Neuron (in vitro differentiated cells): Measurements from ENCODE around the gene GPATCH2.
"Not testable (repeated sequence)": the region's sequence is repeated elsewhere in the genome, so short reads cannot be mapped to it uniquely, and the experiment has no call there.

Experiments used
- H2AFZ ChIP-seq: one replicate; pipeline ENCODE4 v1.6.1; 2013; ENCODE audit warnings: low read depth, mild to moderate bottlenecking, inconsistent platforms, low read length, moderate library complexity
- H3K27me3 ChIP-seq: one replicate; pipeline ENCODE4 v1.6.1; 2013; ENCODE audit warnings: low read length; ENCODE audit not compliant: insufficient read depth
- H3K36me3 ChIP-seq: one replicate; pipeline ENCODE4 v1.6.1; 2013; ENCODE audit warnings: low read length; ENCODE audit not compliant: insufficient read depth
- H3K4me1 ChIP-seq: one replicate; pipeline ENCODE4 v1.6.1; 2013; ENCODE audit warnings: low read length; ENCODE audit not compliant: insufficient read depth
- H3K4me3 ChIP-seq: 2 replicates; pipeline ENCODE4 v1.5.1; 2013; ENCODE audit warnings: mild to moderate bottlenecking, low read length, moderate library complexity
- H3K9me3 ChIP-seq: one replicate; pipeline ENCODE4 v1.6.1; 2013; ENCODE audit warnings: low read length

The GPATCH2 gene

GRCh38 chr1:217528271-217528670 lies 102.6 kb downstream of the GPATCH2 start:
- peaks cover 2% of the 10 kb centered on the region for H3K9me3 ChIP-seq
- no peaks in the 10 kb centered on the region for H3K4me1 ChIP-seq
- H2AFZ ChIP-seq: no peak overlapping the region
- H3K4me3 ChIP-seq: no peak overlapping the region
- H3K36me3 ChIP-seq: no peaks in the 10 kb centered on the region
- H3K27me3 ChIP-seq: no peaks in the 10 kb centered on the region

GRCh38 chr1:217527151-217527550 lies 103.7 kb downstream of the GPATCH2 start:
- Histone ChIP-seq H3K36me3 (no peaks in the 10 kb centered on the region), H3K9me3 (peaks cover 2% of the 10 kb centered on the region), H3K4me3 (no peak overlapping the region), H3K27me3 (no peaks in the 10 kb centered on the region), H2AFZ (no peak overlapping the region), H3K4me1 (no peaks in the 10 kb centered on the region)

GRCh38 chr1:217526636-217527035 lies 104.3 kb downstream of the GPATCH2 start:
- no peaks in the 10 kb centered on the region for H3K36me3 ChIP-seq
- no peak overlapping the region for H2AFZ ChIP-seq
- H3K4me3 ChIP-seq: no peak overlapping the region
- no peaks in the 10 kb centered on the region for H3K27me3 ChIP-seq
- peaks cover 2% of the 10 kb centered on the region for H3K9me3 ChIP-seq
- no peaks in the 10 kb centered on the region for H3K4me1 ChIP-seq

DNA sequence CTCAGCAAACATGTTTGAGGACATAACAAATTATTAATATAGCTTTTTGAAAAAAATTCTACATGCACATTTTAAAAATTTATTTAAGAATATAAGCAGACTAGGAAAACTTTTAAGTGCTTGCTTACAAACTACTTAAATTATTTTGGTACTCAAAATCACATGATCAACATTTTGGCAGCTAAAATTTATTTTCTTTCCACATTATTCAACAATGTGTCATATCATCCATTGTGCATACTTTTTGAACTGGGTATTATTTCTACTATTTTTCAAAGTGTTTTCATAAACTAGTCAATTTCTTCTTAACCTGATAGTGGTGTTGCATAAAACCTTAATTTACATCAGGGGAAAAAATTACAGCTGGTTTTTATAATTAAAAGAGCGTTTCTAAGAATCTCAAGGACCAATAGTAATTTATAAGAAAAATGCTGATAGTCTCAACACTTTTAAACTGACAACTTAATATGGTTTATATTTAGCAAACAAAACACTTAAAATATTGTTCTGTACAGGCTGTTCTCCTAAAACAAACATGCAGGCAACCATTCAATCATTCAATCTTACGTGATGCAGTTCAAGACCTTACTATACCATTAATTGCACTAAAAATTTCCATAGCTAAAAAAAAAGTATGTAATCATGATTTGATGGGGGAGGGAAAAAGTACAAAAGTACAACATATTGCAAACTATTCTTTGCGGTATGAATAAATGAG lies 105.0 kb downstream of the GPATCH2 start:
- no peaks in the 10 kb centered on the region for H3K36me3 ChIP-seq
- H2AFZ ChIP-seq: no peak overlapping the region
- no peak overlapping the region for H3K4me3 ChIP-seq
- no peaks in the 10 kb centered on the region for H3K4me1 ChIP-seq
- peaks cover 2% of the 10 kb centered on the region for H3K9me3 ChIP-seq
- H3K27me3 ChIP-seq: no peaks in the 10 kb centered on the region

GRCh38 chr1:217524787-217525520 lies 105.9 kb downstream of the GPATCH2 start:
- no peak overlapping the region for H2AFZ ChIP-seq
- peaks cover 2% of the 10 kb centered on the region for H3K9me3 ChIP-seq
- no peaks in the 10 kb centered on the region for H3K36me3 ChIP-seq
- no peaks in the 10 kb centered on the region for H3K4me1 ChIP-seq
- H3K27me3 ChIP-seq: no peaks in the 10 kb centered on the region
- H3K4me3 ChIP-seq: no peak overlapping the region

DNA sequence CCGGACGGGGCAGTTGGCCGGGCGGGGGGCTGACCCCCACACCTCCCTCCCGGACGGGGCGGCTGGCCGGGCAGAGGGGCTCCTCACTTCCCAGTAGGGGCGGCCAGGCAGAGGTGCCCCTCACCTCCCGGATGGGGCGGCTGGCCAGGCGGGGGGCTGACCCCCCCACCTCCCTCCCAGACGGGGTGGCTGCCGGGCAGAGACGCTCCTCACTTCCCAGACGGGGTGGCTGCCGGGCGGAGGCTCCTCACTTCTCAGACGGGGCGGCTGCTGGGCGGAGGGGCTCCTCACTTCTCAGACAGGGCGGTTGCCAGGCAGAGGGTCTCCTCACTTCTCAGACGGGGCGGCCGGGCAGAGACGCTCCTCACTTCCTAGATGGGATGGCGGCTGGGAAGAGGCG lies 107.0 kb downstream of the GPATCH2 start:
- not testable (repeated sequence) for H3K27me3 ChIP-seq

DNA sequence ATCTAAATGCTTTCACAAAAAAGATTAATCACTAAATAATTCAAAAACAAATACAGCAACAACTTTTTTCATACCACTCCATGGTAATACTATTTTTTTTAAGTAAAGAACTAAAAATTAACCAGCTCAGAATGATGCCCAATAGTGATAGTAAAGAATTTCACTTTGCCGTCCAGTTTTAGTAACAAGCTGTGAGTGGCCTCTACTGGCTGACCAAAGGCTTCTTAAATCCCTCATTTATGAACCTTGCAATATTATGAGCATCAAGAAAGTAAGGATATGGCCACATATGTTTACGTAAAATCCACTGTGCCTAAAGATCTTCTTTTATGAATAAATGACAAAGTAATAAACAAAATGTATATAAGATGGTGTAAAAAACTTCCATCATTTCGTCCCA lies 108.6 kb downstream of the GPATCH2 start:
- no peaks in the 10 kb centered on the region for H3K36me3 ChIP-seq

More for the DNA sequence above, 107.0 kb downstream of the GPATCH2 start:
- not testable (repeated sequence) for H3K4me3 ChIP-seq, H2AFZ ChIP-seq, H3K9me3 ChIP-seq, H3K4me1 ChIP-seq, H3K36me3 ChIP-seq

DNA sequence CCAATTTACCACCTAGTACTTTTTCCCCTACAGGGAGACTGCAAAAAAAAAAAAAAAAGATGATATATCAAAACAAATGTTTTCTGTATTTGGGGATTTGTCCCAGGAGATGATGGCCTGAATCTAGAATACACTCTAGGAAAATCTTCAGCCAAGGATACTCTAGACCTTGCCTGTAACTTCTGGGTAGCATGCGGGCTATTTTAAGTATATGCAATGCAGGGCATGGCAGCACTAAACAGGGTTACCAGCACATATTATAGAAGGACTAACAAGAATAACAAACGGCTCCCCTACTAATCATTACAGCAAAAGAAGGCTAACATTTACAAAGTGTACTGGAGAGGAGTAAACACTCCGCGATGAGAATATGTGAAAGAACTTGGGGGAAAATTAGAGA lies 109.6 kb downstream of the GPATCH2 start:
- Histone ChIP-seq H3K36me3 (no peaks in the 10 kb centered on the region), H3K27me3 (no peaks in the 10 kb centered on the region), H2AFZ (no peak overlapping the region), H3K4me1 (no peaks in the 10 kb centered on the region), H3K4me3 (no peak overlapping the region), H3K9me3 (no peaks in the 10 kb centered on the region)

More for the DNA sequence above, 108.6 kb downstream of the GPATCH2 start:
- Histone ChIP-seq H2AFZ (no peak overlapping the region), H3K9me3 (peaks cover 2% of the 10 kb centered on the region), H3K4me3 (no peak overlapping the region), H3K27me3 (no peaks in the 10 kb centered on the region), H3K4me1 (no peaks in the 10 kb centered on the region)

DNA sequence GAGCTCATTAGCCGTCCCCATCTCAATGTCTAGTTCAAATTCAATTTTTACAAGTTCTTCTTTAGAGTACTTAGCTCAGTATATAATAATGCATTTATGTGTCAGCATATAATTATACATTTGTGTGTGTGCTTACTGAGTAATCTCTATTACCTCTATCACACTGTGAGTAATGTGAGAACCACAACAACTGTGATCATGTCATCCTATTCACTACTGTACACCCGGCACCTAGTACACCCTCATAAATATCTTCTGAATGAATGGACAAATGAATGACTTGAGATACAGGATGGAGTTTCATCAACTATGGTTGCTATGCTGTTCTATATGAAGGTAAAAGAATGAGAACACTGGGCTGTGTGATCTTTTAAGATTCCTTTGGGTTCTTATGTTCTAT lies 124.0 kb downstream of the GPATCH2 start:
- no peaks in the 10 kb centered on the region for H3K9me3 ChIP-seq
- H3K4me3 ChIP-seq: no peak overlapping the region
- no peak overlapping the region for H2AFZ ChIP-seq
- no peaks in the 10 kb centered on the region for H3K27me3 ChIP-seq
- peaks cover under 1% of the 10 kb centered on the region for H3K4me1 ChIP-seq
- peaks cover 2% of the 10 kb centered on the region for H3K36me3 ChIP-seq

DNA sequence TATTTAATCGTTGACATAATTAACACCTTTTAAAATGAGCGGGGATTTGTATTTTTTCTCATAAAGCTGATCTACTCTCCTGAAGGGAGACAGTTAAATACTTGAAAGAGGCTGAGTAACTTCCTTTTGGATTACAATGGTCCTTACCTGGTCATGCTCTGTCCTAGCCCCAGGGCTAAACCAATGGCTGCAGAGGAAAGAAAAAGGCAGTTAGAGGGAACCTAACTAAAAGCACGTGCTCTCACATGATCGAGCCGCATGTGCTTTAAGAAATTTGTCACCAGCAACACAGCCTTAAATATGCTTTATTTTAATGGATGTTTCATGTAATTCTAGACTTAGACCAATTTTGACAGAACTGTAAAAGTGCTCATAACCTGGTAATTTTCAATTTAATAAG lies 132.7 kb downstream of the GPATCH2 start:
- Histone ChIP-seq H3K36me3 (peaks cover 3% of the 10 kb centered on the region), H3K4me3 (no peak overlapping the region), H2AFZ (no peak overlapping the region), H3K4me1 (peaks cover 2% of the 10 kb centered on the region), H3K27me3 (no peaks in the 10 kb centered on the region), H3K9me3 (no peaks in the 10 kb centered on the region)

GRCh38 chr1:217495249-217495648 lies 135.6 kb downstream of the GPATCH2 start:
- no peak overlapping the region for H3K4me3 ChIP-seq
- H3K27me3 ChIP-seq: no peaks in the 10 kb centered on the region
- peaks cover 8% of the 10 kb centered on the region for H3K36me3 ChIP-seq
- H2AFZ ChIP-seq: no peak overlapping the region
- no peaks in the 10 kb centered on the region for H3K9me3 ChIP-seq
- H3K4me1 ChIP-seq: no peaks in the 10 kb centered on the region

GRCh38 chr1:217494767-217495166 lies 136.1 kb downstream of the GPATCH2 start:
- H3K4me1 ChIP-seq: no peaks in the 10 kb centered on the region
- H3K36me3 ChIP-seq: peaks cover 12% of the 10 kb centered on the region
- H3K4me3 ChIP-seq: no peak overlapping the region
- no peaks in the 10 kb centered on the region for H3K9me3 ChIP-seq
- no peaks in the 10 kb centered on the region for H3K27me3 ChIP-seq
- H2AFZ ChIP-seq: no peak overlapping the region

DNA sequence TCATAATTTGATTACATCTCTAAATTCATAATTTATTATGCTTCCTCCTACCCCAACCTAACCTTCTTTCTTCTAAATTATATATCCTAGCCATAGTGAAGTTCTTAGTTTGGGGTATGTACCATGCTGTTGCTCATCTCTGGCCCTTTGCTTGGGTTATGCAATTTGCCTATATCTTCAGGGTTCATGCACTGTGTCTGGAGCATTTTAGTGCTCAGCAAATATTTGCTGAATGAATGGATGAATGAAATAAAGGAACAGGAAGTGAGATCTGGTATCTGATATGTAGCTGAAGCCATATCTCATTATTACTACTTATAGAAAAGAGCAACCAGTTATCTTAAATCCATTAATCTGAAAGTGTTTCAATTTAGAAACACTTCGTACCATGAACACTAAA lies 137.6 kb downstream of the GPATCH2 start:
- Histone ChIP-seq H2AFZ (no peak overlapping the region), H3K4me1 (no peaks in the 10 kb centered on the region), H3K27me3 (no peaks in the 10 kb centered on the region)

More for the DNA sequence above, 137.6 kb downstream of the GPATCH2 start:
- H3K4me3 ChIP-seq: no peak overlapping the region
- H3K36me3 ChIP-seq: peaks cover 14% of the 10 kb centered on the region
- no peaks in the 10 kb centered on the region for H3K9me3 ChIP-seq
